Right cardiac atrium (tissue), 5 donors: Measurements from ENCODE around the gene PYGM. TPM values are rescaled to one million over a fixed set of nuclear protein-coding genes. Genes with fewer than 3 reads are reported as not detected.

Experiments
- ATAC-seq, 2 donors: fragments of 200-7000 bp; cut with Tn5 transposase; one replicate each; pipeline versions ENCODE4 v1.8.0 to v1.9.1; 2020; ENCODE audit warnings: moderate library complexity in 2 of 2, mild to moderate bottlenecking in 1 of 2
- DNase-seq, 3 donors: peaks; one replicate each; pipeline ENCODE4 v3.0.0-alpha.2; 2020
- H3K27ac ChIP-seq: one replicate; pipeline ENCODE4 v1.5.1; 2013; ENCODE audit warnings: mild to moderate bottlenecking, low read length, control low read depth, moderate library complexity
- H3K27me3 ChIP-seq: one replicate; pipeline ENCODE4 v1.6.1; 2013; ENCODE audit not compliant: control insufficient read depth, insufficient read depth
- H3K4me1 ChIP-seq: one replicate; pipeline ENCODE4 v1.6.1; 2013; ENCODE audit warnings: low read length; ENCODE audit not compliant: control insufficient read depth, insufficient read depth
- H3K4me3 ChIP-seq: one replicate; pipeline ENCODE4 v1.5.1; 2013; ENCODE audit warnings: low read length, control low read depth
- H3K9me3 ChIP-seq: one replicate; pipeline ENCODE4 v1.6.1; 2013; ENCODE audit warnings: low read length; ENCODE audit not compliant: control insufficient read depth
- WGBS: extraction: QIAGEN DNeasy Blood & Tissue Kit; methylation state at CpG from one replicate; pipeline ENCODE4 v1.1.7; 2013; 5-methylcytosine and 5-hydroxymethylcytosine counted together
- intact Hi-C, 4 donors: fragments of 100-400 bp; cut with DNase I; formaldehyde crosslinking; loops; one replicate each; pipeline versions ENCODE4 v1.11.0 to v1.14.0; 2022 to 2023
- polyA plus RNA-seq: library from polyadenylated mRNA; stranded (reverse); fragments of 200-250 nt; gene quantifications from one replicate; pipeline ENCODE4 v1.2.3, GENCODE V29; 2013
- total RNA-seq, 4 donors: library from RNA; stranded (reverse); fragmentation: NEBNext Ultra II Directional; extraction: Animal tissue kit (Norgen Biotek cat#: 25700); gene quantifications; one replicate each; pipeline ENCODE4 v1.2.1, GENCODE V29; 2021
- donor health status: healthy with polysubstance abuse.
- donor health status: DM: no; HTN: yes; CAD: no.
- donor health status: DM: no; HTN: no; CAD: no.
- donor health status: DM: no; HTN: yes; CAD: no; lungs with severe emphysema.
- donor health status: DM: yes; HTN: yes; CAD: no.

PYGM gene
- total and polyA plus RNA-seq, 5 donors: 38.5 to 71.5 (median 55.6) TPM

GRCh38 chr11:64777449-64778222 lies 17.9 kb upstream of the PYGM start:
- intact Hi-C loops: no loop called here

DNA sequence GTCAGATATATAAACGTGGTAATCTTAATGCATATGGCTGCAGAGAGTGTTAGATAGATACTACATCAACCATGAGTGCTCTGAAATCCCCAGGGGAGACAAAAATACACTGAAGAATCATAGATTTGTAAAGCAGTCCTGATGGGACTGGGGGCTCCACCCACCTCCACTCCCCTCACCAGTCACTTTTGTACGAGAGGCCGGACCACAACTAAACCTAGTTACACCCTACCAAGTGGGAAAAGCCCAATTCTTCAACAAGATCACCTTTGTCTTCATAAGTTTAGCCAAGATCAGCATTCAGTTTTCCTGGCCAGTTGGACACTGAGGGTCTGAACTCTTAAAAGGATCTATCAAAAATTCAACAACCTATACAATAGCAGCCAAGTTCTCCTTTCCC lies 17.1 kb upstream of the PYGM start:
- Histone ChIP-seq H3K9me3 (no peaks in the 10 kb centered on the region), H3K4me1 (peaks cover 3% of the 10 kb centered on the region), H3K4me3 (peak overlapping the region; percentile 98), H3K27me3 (no peaks in the 10 kb centered on the region), H3K27ac (no peak overlapping the region)
- peak in 2 of 3 donors; percentile 10 to 25 for DNase-seq
- no peak for ATAC-seq
- intact Hi-C loops: no loop called here
- WGBS: 11% methylated on average over 3 of the region's 3 CpGs

More at GRCh38 chr11:64777449-64778222, 17.9 kb upstream of the PYGM start:
- peak; percentile 88 to 94 (median 94) for DNase-seq
- H3K27me3 ChIP-seq: no peaks in the 10 kb centered on the region
- WGBS: under 1% methylated on average over 98 of the region's 98 CpGs
- H3K27ac ChIP-seq: peak overlapping the region; percentile 99
- peaks cover 3% of the 10 kb centered on the region for H3K4me1 ChIP-seq
- H3K9me3 ChIP-seq: no peaks in the 10 kb centered on the region
- ATAC-seq: peak; percentile 37 to 40
- peak overlapping the region; percentile 98 for H3K4me3 ChIP-seq

- intact Hi-C loops: no loop called here
- no peak for ATAC-seq
- 52% methylated on average over 6 of the region's 6 CpGs for WGBS
- Histone ChIP-seq H3K27me3 (no peaks in the 10 kb centered on the region), H3K4me3 (peak overlapping the region; percentile 98), H3K9me3 (no peaks in the 10 kb centered on the region), H3K4me1 (peaks cover 3% of the 10 kb centered on the region), H3K27ac (no peak overlapping the region)
- DNase-seq: no peak
Measured at GRCh38 chr11:64776425-64776824, 16.7 kb upstream of the PYGM start.

DNA sequence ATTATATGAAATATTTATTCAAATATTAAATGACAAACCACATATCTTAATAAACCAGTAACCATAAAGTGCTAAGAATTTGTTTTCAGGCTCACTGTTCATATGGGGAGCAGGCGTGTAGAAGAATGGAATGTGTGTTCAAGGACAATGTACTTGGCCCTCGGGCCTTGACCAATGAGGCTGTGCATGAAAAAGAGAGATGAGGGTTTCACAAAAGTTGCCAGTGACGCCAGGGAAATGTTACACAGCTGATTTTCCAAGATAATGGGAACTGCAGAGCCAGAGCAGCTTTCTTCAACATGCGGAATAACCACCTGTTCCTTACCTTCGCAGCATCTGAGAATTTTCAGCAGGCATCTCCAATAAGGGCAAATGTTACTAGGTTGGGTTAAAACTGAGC lies 14.4 kb upstream of the PYGM start:
- intact Hi-C loops: no loop called here
- H3K27ac ChIP-seq: no peak overlapping the region
- no peak for DNase-seq
- H3K4me3 ChIP-seq: no peak overlapping the region
- peaks cover 3% of the 10 kb centered on the region for H3K4me1 ChIP-seq
- no peaks in the 10 kb centered on the region for H3K27me3 ChIP-seq
- H3K9me3 ChIP-seq: no peaks in the 10 kb centered on the region
- ATAC-seq: no peak
- WGBS: 65% methylated on average over 5 of the region's 5 CpGs

DNA sequence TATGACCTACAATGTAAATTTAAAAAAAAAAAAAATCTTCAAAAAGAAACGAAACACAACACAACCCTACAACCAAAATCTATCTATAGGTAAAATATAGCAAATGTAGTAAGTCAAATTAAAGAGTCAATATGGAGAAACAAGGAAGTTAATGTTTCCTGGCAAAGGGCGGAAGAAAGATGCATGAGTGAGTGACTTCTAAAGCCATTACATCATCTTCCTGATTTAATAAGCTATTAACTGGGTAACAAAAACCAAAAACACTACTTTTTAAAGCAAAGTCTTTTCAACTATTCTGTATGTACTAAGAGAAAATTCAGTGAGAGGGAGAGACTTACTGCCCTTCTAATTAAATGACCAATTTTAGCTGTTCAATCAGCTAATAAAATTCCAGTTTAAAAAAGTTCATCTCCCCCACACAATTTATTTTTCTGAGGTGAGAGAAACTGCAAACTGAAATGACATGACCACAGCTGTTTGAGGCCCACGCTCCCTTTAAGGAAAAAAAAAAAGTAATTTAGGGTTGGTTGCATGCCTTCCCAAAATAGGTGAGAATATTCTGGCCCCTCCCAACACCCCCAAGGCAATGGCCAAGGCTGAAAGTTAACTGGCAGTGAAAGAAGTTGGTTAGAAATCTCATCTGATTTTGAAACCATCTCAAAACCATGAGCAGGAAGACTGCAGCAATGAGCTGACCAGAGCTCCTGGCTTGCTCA lies 12.7 kb upstream of the PYGM start:
- H3K4me3 ChIP-seq: no peak overlapping the region
- ATAC-seq (no peak), DNase-seq (no peak)
- H3K27ac ChIP-seq: no peak overlapping the region
- intact Hi-C loops: no loop called here
- H3K9me3 ChIP-seq: no peaks in the 10 kb centered on the region
- peaks cover 3% of the 10 kb centered on the region for H3K4me1 ChIP-seq
- 54% methylated on average over 3 of the region's 3 CpGs for WGBS
- H3K27me3 ChIP-seq: no peaks in the 10 kb centered on the region

DNA sequence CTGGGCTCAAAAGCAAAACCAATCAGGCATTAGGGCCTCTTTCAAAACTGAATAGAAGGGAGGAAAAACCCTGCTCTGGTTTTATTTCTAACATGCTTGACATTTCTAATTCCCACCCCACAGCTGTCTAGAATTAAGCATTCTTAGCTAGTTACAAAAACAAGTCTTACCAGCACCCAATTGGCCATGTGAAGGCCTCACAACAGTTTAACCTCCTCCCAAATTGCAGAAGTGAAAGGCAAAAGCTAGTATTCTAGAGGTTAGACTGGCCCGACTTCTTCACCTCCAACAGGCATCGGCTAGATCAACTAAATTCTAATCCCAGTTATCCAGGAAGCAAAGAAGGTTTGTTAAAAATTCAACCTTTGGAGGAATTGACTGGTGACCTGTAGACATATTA lies 12.1 kb upstream of the PYGM start:
- Histone ChIP-seq H3K27me3 (no peaks in the 10 kb centered on the region), H3K4me1 (peaks cover 3% of the 10 kb centered on the region), H3K4me3 (no peak overlapping the region), H3K27ac (no peak overlapping the region), H3K9me3 (no peaks in the 10 kb centered on the region)
- intact Hi-C loops: no loop called here
- WGBS: 72% methylated on average over 2 of the region's 2 CpGs
- DNase-seq (no peak), ATAC-seq (no peak)

DNA sequence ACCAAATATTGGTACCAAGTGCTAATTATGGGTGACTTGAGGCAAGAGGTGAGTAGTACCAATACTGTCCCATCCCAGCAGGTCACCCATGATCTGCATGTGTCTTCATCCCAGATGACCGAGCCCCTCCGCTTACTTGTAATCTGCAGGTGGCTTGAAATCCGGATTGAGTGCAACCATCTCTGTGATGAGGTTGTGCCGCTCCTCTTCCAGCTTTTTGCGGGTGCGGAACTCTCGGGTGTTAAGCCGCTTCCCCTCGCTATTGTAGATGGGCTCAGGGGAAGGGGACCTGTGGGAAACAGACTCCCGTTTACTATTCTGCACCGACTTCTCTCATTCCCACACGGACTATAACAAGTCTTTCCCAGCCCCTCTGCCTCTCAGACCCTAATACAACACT lies 10.3 kb upstream of the PYGM start:
- WGBS: 90% methylated on average over 12 of the region's 12 CpGs
- Histone ChIP-seq H3K9me3 (no peaks in the 10 kb centered on the region), H3K27ac (no peak overlapping the region), H3K27me3 (no peaks in the 10 kb centered on the region), H3K4me1 (no peaks in the 10 kb centered on the region), H3K4me3 (no peak overlapping the region)
- intact Hi-C loops: no loop called here
- ATAC-seq (no peak), DNase-seq (no peak)

GRCh38 chr11:64769283-64769682 lies 9.5 kb upstream of the PYGM start:
- DNase-seq: peak in 1 of 3 donors; percentile 4
- Histone ChIP-seq H3K9me3 (no peaks in the 10 kb centered on the region), H3K4me1 (no peaks in the 10 kb centered on the region), H3K4me3 (no peak overlapping the region), H3K27me3 (no peaks in the 10 kb centered on the region), H3K27ac (no peak overlapping the region)
- intact Hi-C loops: no loop called here
- ATAC-seq: no peak
- WGBS: 88% methylated on average over 6 of the region's 6 CpGs

GRCh38 chr11:64768300-64768694 lies 8.5 kb upstream of the PYGM start:
- intact Hi-C loops: no loop called here
- Histone ChIP-seq H3K4me1 (peaks cover 6% of the 10 kb centered on the region), H3K4me3 (no peak overlapping the region), H3K27me3 (no peaks in the 10 kb centered on the region), H3K9me3 (no peaks in the 10 kb centered on the region), H3K27ac (no peak overlapping the region)
- peak in 1 of 3 donors; percentile 9 for DNase-seq
- 87% methylated on average over 6 of the region's 6 CpGs for WGBS
- ATAC-seq: no peak

GRCh38 chr11:64767344-64768299 lies 7.8 kb upstream of the PYGM start:
- intact Hi-C loops: no loop called here
- ATAC-seq: peak in 1 of 2 donors; percentile 9
- DNase-seq: peak; percentile 73 to 87 (median 83)
- Histone ChIP-seq H3K27me3 (no peaks in the 10 kb centered on the region), H3K4me3 (no peak overlapping the region), H3K4me1 (peaks cover 8% of the 10 kb centered on the region), H3K9me3 (no peaks in the 10 kb centered on the region), H3K27ac (peak overlapping the region; percentile 3)
- WGBS: 50% methylated on average over 19 of the region's 19 CpGs
